Nephron progenitor cell (in vitro differentiated cells): Measurements from ENCODE around the gene TBC1D12.

ENCODE experiments used
- DNase-seq: peaks from one replicate; pipeline ENCODE4 v3.0.0; 2021
- H3K27ac Mint-ChIP-seq: 2 replicates; pipeline ENCODE4 v1.8.0; 2021; ENCODE audit warnings: mild to moderate bottlenecking, moderate library complexity, mixed read lengths
- H3K27me3 Mint-ChIP-seq: 2 replicates; pipeline ENCODE4 v1.8.0; 2021; ENCODE audit warnings: mild to moderate bottlenecking, low read depth, mixed read lengths; ENCODE audit not compliant: poor library complexity
- H3K36me3 Mint-ChIP-seq: 2 replicates; pipeline ENCODE4 v1.8.0; 2021; ENCODE audit warnings: low read depth, mixed read lengths
- H3K4me1 Mint-ChIP-seq: 2 replicates; pipeline ENCODE4 v1.8.0; 2021; ENCODE audit warnings: mixed read lengths
- H3K4me3 Mint-ChIP-seq: 2 replicates; pipeline ENCODE4 v1.8.0; 2021; ENCODE audit warnings: mild to moderate bottlenecking, moderate library complexity, mixed read lengths
- H3K9me3 Mint-ChIP-seq: 2 replicates; pipeline ENCODE4 v1.8.0; 2021; ENCODE audit warnings: mild to moderate bottlenecking, moderate library complexity, mixed read lengths
- TF ChIP-seq, protein P1 (sequence below): fragments of 200-600 bp; sonication (generic); IDR thresholded peaks from 2 replicates; pipeline ENCODE4 v1.5.0; 2021; ENCODE audit warnings: antibody characterized with exemption

The TBC1D12 gene

DNA sequence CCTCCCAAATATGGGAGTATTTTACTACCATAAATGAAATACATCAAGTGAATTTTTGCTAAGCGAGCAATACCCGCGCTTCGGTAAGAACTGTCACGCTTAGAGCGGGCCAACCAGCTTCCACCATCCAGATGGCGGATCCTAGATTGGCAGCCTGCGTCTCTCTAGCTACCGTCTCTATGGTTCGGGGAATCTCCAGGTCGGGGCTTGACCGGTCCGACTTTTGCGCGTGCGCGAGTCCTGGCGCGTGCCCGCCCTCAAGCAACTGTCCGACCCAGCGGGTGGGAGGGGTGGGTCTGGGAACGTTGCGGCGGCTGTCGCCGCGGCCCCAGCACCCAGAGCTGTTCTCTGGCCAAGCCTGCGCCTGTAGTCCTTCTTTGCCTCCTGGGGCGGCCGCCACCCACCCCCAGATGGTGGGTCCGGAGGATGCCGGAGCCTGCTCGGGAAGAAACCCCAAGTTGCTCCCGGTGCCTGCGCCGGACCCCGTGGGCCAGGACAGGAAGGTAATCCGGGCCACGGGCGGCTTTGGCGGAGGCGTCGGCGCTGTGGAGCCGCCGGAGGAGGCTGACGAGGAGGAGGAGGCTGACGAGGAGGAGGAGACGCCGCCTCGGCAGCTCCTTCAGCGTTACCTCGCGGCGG is at the start of gene TBC1D12:
TBC1D12 (plus strand) TSS at position 338 of the 639 bp plus-strand sequence; CDS start at position 411, 73 bp downstream.
- H3K9me3 Mint-ChIP-seq: peaks cover 11% of the 10 kb centered on the region
- H3K27ac Mint-ChIP-seq: no peak within 1 kb of the TSS

DNA sequence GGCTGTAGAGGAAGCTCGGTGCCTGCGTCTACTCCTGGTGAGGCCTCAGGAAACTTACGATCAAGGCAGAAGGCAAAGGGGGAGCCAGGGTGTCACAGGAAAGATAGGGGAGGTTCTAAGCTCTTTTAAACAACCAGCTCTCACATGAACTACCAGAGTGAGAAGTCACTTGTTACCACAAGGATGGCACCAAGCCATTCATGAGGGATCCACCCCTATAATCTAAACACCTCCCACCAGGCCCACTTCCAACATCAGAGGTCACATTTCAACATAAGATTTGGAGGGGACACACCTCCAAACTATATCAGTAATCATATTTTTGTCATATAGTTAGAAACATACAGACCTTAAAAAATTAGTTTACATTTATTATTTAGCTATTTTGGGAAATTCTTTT is 49.0 kb upstream of the TBC1D12 start:
- Mint-ChIP-seq H3K27me3 (no peaks in the 10 kb centered on the region), H3K4me3 (no peak overlapping the region), H3K27ac (no peak overlapping the region), H3K9me3 (no peaks in the 10 kb centered on the region), H3K4me1 (no peaks in the 10 kb centered on the region), H3K36me3 (peaks cover 71% of the 10 kb centered on the region)
- TF ChIP-seq, protein P1, sequence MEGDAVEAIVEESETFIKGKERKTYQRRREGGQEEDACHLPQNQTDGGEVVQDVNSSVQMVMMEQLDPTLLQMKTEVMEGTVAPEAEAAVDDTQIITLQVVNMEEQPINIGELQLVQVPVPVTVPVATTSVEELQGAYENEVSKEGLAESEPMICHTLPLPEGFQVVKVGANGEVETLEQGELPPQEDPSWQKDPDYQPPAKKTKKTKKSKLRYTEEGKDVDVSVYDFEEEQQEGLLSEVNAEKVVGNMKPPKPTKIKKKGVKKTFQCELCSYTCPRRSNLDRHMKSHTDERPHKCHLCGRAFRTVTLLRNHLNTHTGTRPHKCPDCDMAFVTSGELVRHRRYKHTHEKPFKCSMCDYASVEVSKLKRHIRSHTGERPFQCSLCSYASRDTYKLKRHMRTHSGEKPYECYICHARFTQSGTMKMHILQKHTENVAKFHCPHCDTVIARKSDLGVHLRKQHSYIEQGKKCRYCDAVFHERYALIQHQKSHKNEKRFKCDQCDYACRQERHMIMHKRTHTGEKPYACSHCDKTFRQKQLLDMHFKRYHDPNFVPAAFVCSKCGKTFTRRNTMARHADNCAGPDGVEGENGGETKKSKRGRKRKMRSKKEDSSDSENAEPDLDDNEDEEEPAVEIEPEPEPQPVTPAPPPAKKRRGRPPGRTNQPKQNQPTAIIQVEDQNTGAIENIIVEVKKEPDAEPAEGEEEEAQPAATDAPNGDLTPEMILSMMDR: no peak
- no peak for DNase-seq

More for the DNA sequence above, at the start of gene TBC1D12:
- H3K4me1 Mint-ChIP-seq: peaks cover 19% of the 10 kb centered on the region
- H3K4me3 Mint-ChIP-seq: peak within 1 kb of the TSS; percentile 92
- H3K27me3 Mint-ChIP-seq: peaks cover 53% of the 10 kb centered on the region
- H3K36me3 Mint-ChIP-seq: no peaks in the 10 kb centered on the region
- TF ChIP-seq, protein P1: no peak
- peak; percentile 93 for DNase-seq

DNA sequence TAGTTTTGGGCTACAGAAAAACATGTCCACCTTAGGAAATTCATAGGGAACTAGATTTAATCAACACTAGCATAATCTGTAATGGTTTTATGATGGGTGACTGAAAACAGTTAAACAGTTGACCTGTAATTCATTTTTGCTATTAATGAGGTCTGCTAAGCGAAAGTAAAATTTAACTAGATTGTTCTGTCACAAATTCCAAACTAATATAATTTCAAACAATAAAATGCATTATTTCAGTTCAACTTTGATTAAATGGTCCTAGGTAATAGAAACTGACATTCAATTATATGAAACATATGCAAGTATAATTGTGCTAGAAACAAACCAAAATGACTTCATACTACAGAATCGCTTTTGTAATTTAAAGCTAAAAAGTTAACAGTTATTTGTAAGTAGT is 46.5 kb upstream of the TBC1D12 start:
- no peak for DNase-seq
- H3K4me1 Mint-ChIP-seq: peaks cover 15% of the 10 kb centered on the region
- TF ChIP-seq, protein P1: no peak
- H3K27ac Mint-ChIP-seq: no peak overlapping the region
- peaks cover 76% of the 10 kb centered on the region for H3K36me3 Mint-ChIP-seq
- H3K4me3 Mint-ChIP-seq: no peak overlapping the region
- H3K9me3 Mint-ChIP-seq: no peaks in the 10 kb centered on the region
- H3K27me3 Mint-ChIP-seq: no peaks in the 10 kb centered on the region

DNA sequence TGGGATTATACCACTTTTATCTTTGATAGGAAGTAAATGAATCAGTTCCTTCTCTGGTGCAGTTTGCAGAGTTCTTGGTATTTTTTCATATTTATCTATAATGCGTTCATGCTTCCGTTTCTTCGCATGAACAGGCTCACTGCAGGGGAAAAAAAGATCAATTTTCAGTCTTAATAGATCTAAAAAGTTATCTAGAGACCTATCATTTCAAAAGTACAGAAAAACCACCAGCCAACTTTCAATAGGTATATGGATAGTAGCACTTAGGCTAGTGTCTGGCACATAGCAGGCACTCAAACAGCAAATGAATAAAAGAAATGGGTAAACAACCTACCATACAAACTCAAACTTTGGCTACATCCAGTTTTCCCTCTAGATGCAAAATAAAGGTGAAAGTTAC is 45.1 kb upstream of the TBC1D12 start:
- Mint-ChIP-seq H3K36me3 (peaks cover 68% of the 10 kb centered on the region), H3K27me3 (no peaks in the 10 kb centered on the region), H3K4me3 (no peak overlapping the region), H3K4me1 (peaks cover 27% of the 10 kb centered on the region), H3K27ac (no peak overlapping the region), H3K9me3 (no peaks in the 10 kb centered on the region)
- TF ChIP-seq, protein P1: no peak
- DNase-seq: no peak

DNA sequence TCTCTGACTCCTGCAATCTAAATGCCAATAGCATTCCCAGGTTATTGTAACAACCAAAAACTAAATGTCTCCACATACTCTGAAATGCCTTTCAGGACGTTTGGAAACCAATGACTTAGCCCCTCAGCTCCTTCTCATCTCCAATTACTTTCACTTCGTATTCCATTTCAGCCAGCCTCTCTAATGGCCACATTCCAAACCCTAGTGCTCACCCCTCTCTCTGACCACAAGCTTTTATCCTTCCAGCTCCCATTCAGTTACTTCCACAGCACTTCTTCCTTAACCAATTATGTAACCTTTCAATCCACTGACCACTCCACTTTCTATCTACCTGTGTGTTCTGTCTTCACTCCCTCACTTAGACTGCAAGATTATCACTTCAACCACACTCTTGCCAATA is 43.9 kb upstream of the TBC1D12 start:
- Mint-ChIP-seq H3K27me3 (no peaks in the 10 kb centered on the region), H3K27ac (peak overlapping the region; percentile 0)
- TF ChIP-seq, protein P1: no peak

DNA sequence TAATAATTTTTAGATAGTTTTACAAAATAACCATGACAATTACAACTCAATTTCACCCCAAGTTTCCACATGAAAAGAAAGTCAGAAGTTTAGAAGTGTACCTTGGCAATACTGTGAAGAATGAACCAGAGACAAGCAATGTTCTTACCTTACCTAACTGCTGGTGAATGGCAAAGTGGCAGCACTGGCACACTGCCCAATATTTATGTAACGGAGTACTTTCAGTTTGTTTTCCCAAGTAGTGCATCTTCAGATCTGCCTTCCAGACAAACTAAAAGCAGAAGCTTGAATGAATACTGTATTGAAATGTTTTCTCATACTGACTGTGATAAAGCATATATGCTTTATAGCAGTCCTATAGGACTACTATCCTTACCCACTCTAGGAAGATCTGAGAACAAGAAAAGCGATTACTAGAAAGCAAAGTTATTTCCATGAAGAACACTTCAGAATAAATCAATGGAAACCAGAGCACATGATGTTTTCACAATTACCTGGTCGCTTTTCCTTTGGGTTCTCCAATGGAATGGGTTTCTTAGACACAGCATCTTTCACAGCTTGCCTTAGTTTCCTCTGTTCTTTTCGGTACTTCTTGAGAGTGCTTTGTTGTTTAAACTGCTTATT is 41.1 kb upstream of the TBC1D12 start:
- peaks cover 18% of the 10 kb centered on the region for H3K27me3 Mint-ChIP-seq
- H3K9me3 Mint-ChIP-seq: peaks cover 5% of the 10 kb centered on the region
- TF ChIP-seq, protein P1: no peak
- peak overlapping the region; percentile 98 for H3K4me3 Mint-ChIP-seq
- H3K4me1 Mint-ChIP-seq: peaks cover 31% of the 10 kb centered on the region
- no peak overlapping the region for H3K27ac Mint-ChIP-seq
- H3K36me3 Mint-ChIP-seq: peaks cover 49% of the 10 kb centered on the region
- DNase-seq: no peak

More for the DNA sequence above, 43.9 kb upstream of the TBC1D12 start:
- DNase-seq: no peak
- peaks cover 31% of the 10 kb centered on the region for H3K4me1 Mint-ChIP-seq
- H3K36me3 Mint-ChIP-seq: peaks cover 57% of the 10 kb centered on the region
- no peaks in the 10 kb centered on the region for H3K9me3 Mint-ChIP-seq
- no peak overlapping the region for H3K4me3 Mint-ChIP-seq
